ENCODE results near the gene PARD3.
A peak's percentile ranks its signal among the peaks of the same experiment; 100 is the strongest.

Gene PARD3

DNA sequence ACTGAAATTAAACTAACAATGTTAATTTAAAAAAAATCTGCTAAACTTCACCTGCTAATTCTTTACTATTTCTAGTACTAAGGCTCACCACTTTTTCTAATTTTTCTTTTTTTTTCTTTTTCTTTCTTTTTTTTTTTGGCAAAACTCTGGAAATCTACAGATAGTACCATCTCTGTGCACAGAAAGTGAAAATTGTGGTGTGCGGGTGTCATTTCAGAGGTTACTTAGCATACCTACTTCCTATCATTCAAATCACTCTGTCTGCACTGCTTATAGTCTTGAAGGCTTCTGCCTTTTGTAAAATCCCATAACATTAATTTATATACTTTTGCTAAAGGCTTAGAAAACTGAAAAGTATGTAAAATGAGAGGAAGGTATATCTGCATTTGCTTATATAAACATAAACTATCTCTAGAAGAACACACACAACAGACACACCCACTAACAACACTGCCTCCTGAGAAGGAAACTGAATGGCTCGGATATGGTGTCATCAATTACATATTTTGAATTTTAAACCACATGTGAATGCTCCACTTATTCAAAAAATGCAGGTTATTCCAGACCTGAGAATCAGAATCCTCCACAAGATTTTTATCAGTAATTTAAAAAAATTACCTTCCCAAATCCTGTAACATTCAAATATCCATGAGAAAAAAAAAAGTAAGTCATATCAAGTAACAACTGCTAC lies 229.5 kb downstream of the PARD3 start:
- TF ChIP-seq, protein P1, sequence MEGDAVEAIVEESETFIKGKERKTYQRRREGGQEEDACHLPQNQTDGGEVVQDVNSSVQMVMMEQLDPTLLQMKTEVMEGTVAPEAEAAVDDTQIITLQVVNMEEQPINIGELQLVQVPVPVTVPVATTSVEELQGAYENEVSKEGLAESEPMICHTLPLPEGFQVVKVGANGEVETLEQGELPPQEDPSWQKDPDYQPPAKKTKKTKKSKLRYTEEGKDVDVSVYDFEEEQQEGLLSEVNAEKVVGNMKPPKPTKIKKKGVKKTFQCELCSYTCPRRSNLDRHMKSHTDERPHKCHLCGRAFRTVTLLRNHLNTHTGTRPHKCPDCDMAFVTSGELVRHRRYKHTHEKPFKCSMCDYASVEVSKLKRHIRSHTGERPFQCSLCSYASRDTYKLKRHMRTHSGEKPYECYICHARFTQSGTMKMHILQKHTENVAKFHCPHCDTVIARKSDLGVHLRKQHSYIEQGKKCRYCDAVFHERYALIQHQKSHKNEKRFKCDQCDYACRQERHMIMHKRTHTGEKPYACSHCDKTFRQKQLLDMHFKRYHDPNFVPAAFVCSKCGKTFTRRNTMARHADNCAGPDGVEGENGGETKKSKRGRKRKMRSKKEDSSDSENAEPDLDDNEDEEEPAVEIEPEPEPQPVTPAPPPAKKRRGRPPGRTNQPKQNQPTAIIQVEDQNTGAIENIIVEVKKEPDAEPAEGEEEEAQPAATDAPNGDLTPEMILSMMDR (conservative IDR thresholded peaks at IDR 0.05; ENCODE audit: control insufficient read depth, insufficient read depth, low read depth, low read length): no peak
- DNase-seq (ENCODE audit: low read depth): no peak
- H3K4me3 ChIP-seq (ENCODE audit: control insufficient read depth, low read depth, low read length): no peak overlapping the region

DNA sequence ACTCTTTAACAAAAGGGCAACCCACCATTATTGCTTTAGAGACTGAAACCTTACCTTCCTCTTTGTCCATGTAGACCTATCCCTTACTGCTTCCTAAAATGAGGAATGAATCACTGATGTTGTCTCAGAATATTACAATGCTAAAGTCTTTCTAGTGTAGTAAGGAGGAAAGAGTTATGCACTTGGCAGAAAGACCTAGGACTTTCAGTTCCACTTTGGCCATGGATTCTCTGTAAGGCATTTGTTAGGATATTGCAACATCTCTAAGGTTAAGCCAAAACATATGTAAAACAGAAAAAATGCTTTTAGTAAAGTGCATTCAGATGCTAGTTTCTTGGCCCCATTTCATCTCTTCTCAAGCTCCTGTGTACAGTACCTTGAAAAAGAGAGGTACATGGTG lies 230.9 kb downstream of the PARD3 start:
- no peak overlapping the region for H3K4me3 ChIP-seq (ENCODE audit: control insufficient read depth, low read depth, low read length)

DNA sequence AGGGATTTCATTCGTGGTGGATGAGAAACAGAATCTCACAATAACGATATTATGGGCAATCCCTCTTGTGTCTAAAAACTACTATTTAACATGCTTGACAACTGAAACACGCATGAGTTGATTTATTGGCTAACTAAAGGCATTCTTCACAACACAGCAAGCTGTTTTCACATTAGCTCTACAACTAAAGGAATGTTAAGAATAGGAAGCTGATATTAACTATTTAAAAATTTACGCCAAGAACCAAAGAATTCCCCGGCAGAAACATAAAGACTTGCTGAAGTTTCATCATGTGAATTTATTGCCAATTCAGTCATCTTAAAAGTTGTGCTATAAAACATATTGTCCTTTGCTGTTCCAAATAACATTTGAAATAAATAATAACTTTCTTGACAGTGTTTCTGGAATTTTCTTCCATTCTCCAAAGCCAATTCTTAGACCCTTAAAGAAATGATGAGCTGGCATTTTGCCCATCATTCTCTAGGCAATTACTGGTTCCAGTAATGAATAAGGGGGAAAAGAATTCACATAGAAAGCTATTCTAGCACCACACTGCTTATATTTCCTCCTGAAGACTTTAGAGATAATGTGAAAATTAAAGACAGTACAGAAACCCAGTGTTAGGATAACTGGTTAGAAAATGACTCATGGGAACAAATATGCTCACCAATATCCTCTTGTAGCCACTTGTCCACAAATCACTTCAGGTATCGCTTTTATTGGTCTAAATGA lies 233.1 kb downstream of the PARD3 start:
- no peak overlapping the region for H3K4me3 ChIP-seq (ENCODE audit: control insufficient read depth, low read depth, low read length)
- TF ChIP-seq, protein P1 (conservative IDR thresholded peaks at IDR 0.05; ENCODE audit: control insufficient read depth, insufficient read depth, low read depth, low read length): no peak
- DNase-seq (ENCODE audit: low read depth): peak; percentile 58

More for the DNA sequence above, 230.9 kb downstream of the PARD3 start:
- DNase-seq (ENCODE audit: low read depth): peak; percentile 96
- TF ChIP-seq, protein P1 (conservative IDR thresholded peaks at IDR 0.05; ENCODE audit: control insufficient read depth, insufficient read depth, low read depth, low read length): no peak

DNA sequence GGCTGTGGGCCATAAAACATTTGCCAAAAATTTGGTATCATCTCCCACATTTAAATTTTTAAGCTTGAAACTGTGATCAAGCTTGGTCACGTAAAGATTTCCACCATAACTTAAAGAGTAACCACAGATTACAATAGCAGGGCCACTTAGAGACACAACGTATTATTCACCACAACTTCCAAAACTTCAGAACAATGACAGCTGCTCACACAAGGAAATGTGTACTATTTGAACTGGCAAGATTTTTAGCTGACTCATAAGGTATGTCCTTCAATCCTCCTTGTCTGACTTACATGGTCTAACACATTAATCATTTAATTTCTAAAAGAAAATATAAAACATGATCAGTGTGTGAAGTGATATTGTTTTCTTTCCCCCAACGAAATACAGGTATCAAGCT lies 234.5 kb downstream of the PARD3 start:
- DNase-seq (ENCODE audit: low read depth): peak; percentile 82
- no peak overlapping the region for H3K4me3 ChIP-seq (ENCODE audit: control insufficient read depth, low read depth, low read length)
- TF ChIP-seq, protein P1 (conservative IDR thresholded peaks at IDR 0.05; ENCODE audit: control insufficient read depth, insufficient read depth, low read depth, low read length): no peak

DNA sequence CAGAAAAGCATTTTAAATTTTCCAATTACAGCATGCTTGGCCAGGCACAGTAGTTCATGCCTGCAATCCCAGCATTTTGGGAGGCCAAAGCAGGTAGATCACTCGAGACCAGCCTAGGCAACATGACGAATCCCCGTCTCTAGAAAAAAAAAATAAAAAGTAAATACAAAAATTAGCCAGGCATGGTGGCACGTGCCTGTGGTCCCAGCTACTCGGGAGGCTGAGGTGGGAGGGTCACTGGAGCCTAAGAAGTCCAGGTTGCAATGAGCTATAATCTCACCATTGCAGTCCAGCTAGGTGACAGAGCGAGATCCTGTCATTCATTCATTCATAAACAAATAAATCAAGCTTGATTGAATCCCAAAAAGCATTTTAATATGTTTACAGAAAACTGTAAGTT lies 234.9 kb downstream of the PARD3 start:
- DNase-seq (ENCODE audit: low read depth): no peak
- TF ChIP-seq, protein P1 (conservative IDR thresholded peaks at IDR 0.05; ENCODE audit: control insufficient read depth, insufficient read depth, low read depth, low read length): no peak
- no peak overlapping the region for H3K4me3 ChIP-seq (ENCODE audit: control insufficient read depth, low read depth, low read length)

DNA sequence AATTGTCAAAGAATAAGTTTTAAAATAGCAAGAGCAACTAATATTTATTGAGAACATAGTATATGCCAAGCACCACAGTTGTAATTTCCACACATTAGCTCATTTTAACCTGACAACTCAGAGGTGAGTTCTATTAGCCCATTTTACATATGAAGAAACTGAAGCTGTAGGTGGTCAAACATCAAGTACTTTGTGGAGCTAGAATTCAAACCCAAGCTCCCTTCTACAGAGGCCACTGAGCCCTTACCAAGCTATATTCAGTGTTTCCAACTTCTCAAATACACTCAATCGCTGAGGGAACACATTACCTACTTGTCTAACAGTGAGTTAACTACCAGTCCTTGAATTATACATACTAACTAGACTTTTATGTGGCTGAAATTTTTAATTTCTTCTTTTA lies 236.6 kb downstream of the PARD3 start:
- DNase-seq (ENCODE audit: low read depth): no peak
- TF ChIP-seq, protein P1 (conservative IDR thresholded peaks at IDR 0.05; ENCODE audit: control insufficient read depth, insufficient read depth, low read depth, low read length): no peak
- no peak overlapping the region for H3K4me3 ChIP-seq (ENCODE audit: control insufficient read depth, low read depth, low read length)

Measured in fibroblast of mammary gland (primary cell).